SK-N-SH treated with all-trans-retinoic acid at 6 μM for 48 hours (cell line): ENCODE data around the gene CCL4.
"Not testable (repeated sequence)": the region's sequence is repeated elsewhere in the genome, so short reads cannot be mapped to it uniquely, and the experiment has no call there.

Experiments
- ATAC-seq: fragments of 200-7000 bp; cut with Tn5 transposase; 3 replicates; pipeline ENCODE4 v1.9.1; 2020; ENCODE audit warnings: mild to moderate bottlenecking, moderate library complexity
- ARNTL ChIP-seq: fragments of 450-650 bp; formaldehyde crosslinking; IDR thresholded peaks from 2 replicates; pipeline ENCODE4 v1.5.0; 2020; ENCODE audit warnings: low read depth, mild to moderate bottlenecking, moderate library complexity, borderline replicate concordance
- BACH2 ChIP-seq: fragments of 250-450 bp; sonication (Bioruptor Pico); IDR thresholded peaks from 2 replicates; pipeline ENCODE4 v1.9.0; 2021; ENCODE audit warnings: mild to moderate bottlenecking, borderline replicate concordance
- CSDC2 ChIP-seq: fragments of 250-450 bp; sonication (Bioruptor Pico); IDR thresholded peaks from 2 replicates; pipeline ENCODE4 v1.5.0; 2020; ENCODE audit warnings: mild to moderate bottlenecking, moderate library complexity
- ESRRG ChIP-seq: fragments of 250-450 bp; sonication (Bioruptor Pico); IDR thresholded peaks from 2 replicates; pipeline ENCODE4 v1.6.1; 2021; ENCODE audit warnings: mild to moderate bottlenecking
- GLIS3 ChIP-seq: fragments of 250-450 bp; sonication (Bioruptor Pico); IDR thresholded peaks from 2 replicates; pipeline ENCODE4 v1.5.0; 2020; ENCODE audit warnings: mild to moderate bottlenecking, moderate library complexity
- ISL1 ChIP-seq: fragments of 250-450 bp; sonication (Bioruptor Pico); IDR thresholded peaks from 2 replicates; pipeline ENCODE4 v2.1.2; 2022; ENCODE audit warnings: mild to moderate bottlenecking, moderate library complexity
- OSR1 ChIP-seq: fragments of 250-450 bp; sonication (Bioruptor Pico); IDR thresholded peaks from 2 replicates; pipeline ENCODE4 v1.8.0; 2022; ENCODE audit warnings: moderate library complexity, mild to moderate bottlenecking, inconsistent platforms
- RARB ChIP-seq: fragments of 250-450 bp; sonication (Bioruptor Pico); IDR thresholded peaks from 2 replicates; pipeline ENCODE4 v1.8.0; 2021; ENCODE audit warnings: mild to moderate bottlenecking, moderate library complexity
- SNAI2 ChIP-seq: fragments of 250-450 bp; sonication (Bioruptor Pico); IDR thresholded peaks from 2 replicates; pipeline ENCODE4 v1.5.0; 2020; ENCODE audit warnings: mild to moderate bottlenecking, moderate library complexity
- TCF4 ChIP-seq: fragments of 250-450 bp; sonication (Bioruptor Pico); IDR thresholded peaks from 2 replicates; pipeline ENCODE4 v1.8.0; 2021; ENCODE audit warnings: mild to moderate bottlenecking, moderate library complexity, borderline replicate concordance
- TOX ChIP-seq: fragments of 250-450 bp; sonication (Bioruptor Pico); IDR thresholded peaks from 2 replicates; pipeline ENCODE4 v1.8.0; 2021; ENCODE audit warnings: mild to moderate bottlenecking, moderate library complexity, borderline replicate concordance
- ZC3H10 ChIP-seq: fragments of 250-450 bp; sonication (Bioruptor Pico); IDR thresholded peaks from 2 replicates; pipeline ENCODE4 v1.5.1; 2021; ENCODE audit warnings: mild to moderate bottlenecking, moderate library complexity
- ZFP3 ChIP-seq: fragments of 250-450 bp; sonication (Bioruptor Pico); IDR thresholded peaks from 2 replicates; pipeline ENCODE4 v1.5.0; 2020; ENCODE audit warnings: mild to moderate bottlenecking, moderate library complexity
- ZFP30 ChIP-seq: fragments of 450-650 bp; formaldehyde crosslinking; IDR thresholded peaks from 2 replicates; pipeline ENCODE4 v1.5.0; 2022; ENCODE audit warnings: mild to moderate bottlenecking, moderate library complexity
- ZNF565 ChIP-seq: fragments of 450-650 bp; formaldehyde crosslinking; conservative IDR thresholded peaks from 2 replicates; pipeline ENCODE4 v1.5.0; 2020; ENCODE audit warnings: low read depth, mild to moderate bottlenecking, moderate library complexity
- ZNF70 ChIP-seq: fragments of 450-650 bp; formaldehyde crosslinking; IDR thresholded peaks from 2 replicates; pipeline ENCODE4 v1.5.0; 2020; ENCODE audit warnings: mild to moderate bottlenecking, moderate library complexity
- ZNF8 ChIP-seq: fragments of 450-650 bp; formaldehyde crosslinking; IDR thresholded peaks from 2 replicates; pipeline ENCODE4 v1.5.0; 2020; ENCODE audit warnings: mild to moderate bottlenecking, moderate library complexity
- TF ChIP-seq, protein P1 (sequence below): fragments of 250-450 bp; sonication (Bioruptor Pico); IDR thresholded peaks from 2 replicates; pipeline ENCODE4 v1.8.0; 2021; ENCODE audit warnings: low read depth, mild to moderate bottlenecking, moderate library complexity, borderline replicate concordance
- TF ChIP-seq, protein P2 (sequence below): fragments of 250-450 bp; sonication (Bioruptor Pico); IDR thresholded peaks from 2 replicates; pipeline ENCODE4 v1.5.0; 2020; ENCODE audit warnings: mild to moderate bottlenecking, moderate library complexity
- TF ChIP-seq, protein P3 (sequence below): fragments of 250-450 bp; sonication (Bioruptor Pico); IDR thresholded peaks from 2 replicates; pipeline ENCODE4 v1.5.1; 2020; ENCODE audit warnings: low read depth, mild to moderate bottlenecking, moderate library complexity
- TF ChIP-seq, protein P4 (sequence below): fragments of 250-450 bp; sonication (Bioruptor Pico); IDR thresholded peaks from 2 replicates; pipeline ENCODE4 v1.8.0; 2020; ENCODE audit warnings: mild to moderate bottlenecking, moderate library complexity, borderline replicate concordance

The CCL4 gene

DNA sequence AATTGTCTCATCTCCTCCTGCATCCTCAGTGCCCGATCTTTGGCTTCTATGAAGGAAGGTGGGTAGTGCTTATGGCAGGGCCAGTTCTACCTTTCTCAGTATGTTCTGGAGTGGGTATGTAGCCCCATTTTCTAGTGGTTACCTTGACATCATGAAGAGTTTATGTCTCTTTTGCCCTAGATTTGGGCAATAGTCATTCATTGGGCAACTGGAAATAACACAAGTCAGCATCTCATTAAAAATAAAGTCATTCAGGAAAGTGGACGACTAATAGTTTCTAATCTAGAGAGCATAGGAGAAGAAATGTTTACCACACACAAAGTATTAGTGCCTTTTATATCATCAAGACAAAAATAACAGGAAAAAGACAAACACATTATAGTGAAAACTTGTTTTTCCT, 19.9 kb upstream of the CCL4 start:
- not testable (repeated sequence) for ATAC-seq

DNA sequence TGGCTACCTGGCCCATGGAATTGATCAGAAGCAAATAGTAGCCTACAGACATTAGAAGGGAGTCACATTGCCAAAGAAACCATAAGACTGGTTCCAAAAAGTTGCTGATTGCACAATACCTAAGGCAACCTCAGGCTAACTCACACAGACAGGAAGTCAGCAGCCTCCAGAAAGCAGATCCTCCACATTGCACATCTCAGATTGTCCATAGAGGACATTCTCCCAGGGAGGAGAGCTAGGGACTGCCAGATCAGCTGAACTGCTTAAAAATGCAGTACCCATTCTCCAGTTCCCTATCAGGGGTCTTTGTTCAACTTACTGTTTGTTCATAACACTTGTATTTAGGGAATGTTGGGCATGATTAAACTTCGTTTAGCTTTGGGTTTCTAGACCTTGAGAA, 17.9 kb upstream of the CCL4 start:
- no peak for TF ChIP-seq ARNTL (CRISPR knock-in tag)
- TF ChIP-seq ZFP30 (CRISPR knock-in tag) = no peak
- TF ChIP-seq ZC3H10 (CRISPR knock-in tag) = no peak
- TF ChIP-seq OSR1 (CRISPR knock-in tag) = no peak
- no peak for TF ChIP-seq ZNF8
- TF ChIP-seq TOX (CRISPR knock-in tag) = no peak
- TF ChIP-seq, protein P1, sequence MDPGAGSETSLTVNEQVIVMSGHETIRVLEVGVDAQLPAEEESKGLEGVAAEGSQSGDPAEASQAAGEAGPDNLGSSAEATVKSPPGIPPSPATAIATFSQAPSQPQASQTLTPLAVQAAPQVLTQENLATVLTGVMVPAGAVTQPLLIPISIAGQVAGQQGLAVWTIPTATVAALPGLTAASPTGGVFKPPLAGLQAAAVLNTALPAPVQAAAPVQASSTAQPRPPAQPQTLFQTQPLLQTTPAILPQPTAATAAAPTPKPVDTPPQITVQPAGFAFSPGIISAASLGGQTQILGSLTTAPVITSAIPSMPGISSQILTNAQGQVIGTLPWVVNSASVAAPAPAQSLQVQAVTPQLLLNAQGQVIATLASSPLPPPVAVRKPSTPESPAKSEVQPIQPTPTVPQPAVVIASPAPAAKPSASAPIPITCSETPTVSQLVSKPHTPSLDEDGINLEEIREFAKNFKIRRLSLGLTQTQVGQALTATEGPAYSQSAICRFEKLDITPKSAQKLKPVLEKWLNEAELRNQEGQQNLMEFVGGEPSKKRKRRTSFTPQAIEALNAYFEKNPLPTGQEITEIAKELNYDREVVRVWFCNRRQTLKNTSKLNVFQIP (CRISPR knock-in tag) = no peak
- TF ChIP-seq RARB = no peak
- TF ChIP-seq, protein P2, sequence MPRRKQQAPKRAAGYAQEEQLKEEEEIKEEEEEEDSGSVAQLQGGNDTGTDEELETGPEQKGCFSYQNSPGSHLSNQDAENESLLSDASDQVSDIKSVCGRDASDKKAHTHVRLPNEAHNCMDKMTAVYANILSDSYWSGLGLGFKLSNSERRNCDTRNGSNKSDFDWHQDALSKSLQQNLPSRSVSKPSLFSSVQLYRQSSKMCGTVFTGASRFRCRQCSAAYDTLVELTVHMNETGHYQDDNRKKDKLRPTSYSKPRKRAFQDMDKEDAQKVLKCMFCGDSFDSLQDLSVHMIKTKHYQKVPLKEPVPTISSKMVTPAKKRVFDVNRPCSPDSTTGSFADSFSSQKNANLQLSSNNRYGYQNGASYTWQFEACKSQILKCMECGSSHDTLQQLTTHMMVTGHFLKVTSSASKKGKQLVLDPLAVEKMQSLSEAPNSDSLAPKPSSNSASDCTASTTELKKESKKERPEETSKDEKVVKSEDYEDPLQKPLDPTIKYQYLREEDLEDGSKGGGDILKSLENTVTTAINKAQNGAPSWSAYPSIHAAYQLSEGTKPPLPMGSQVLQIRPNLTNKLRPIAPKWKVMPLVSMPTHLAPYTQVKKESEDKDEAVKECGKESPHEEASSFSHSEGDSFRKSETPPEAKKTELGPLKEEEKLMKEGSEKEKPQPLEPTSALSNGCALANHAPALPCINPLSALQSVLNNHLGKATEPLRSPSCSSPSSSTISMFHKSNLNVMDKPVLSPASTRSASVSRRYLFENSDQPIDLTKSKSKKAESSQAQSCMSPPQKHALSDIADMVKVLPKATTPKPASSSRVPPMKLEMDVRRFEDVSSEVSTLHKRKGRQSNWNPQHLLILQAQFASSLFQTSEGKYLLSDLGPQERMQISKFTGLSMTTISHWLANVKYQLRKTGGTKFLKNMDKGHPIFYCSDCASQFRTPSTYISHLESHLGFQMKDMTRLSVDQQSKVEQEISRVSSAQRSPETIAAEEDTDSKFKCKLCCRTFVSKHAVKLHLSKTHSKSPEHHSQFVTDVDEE (CRISPR knock-in tag) = no peak
- no peak for TF ChIP-seq ZNF565 (CRISPR knock-in tag)
- no peak for TF ChIP-seq ZNF70
- no peak for TF ChIP-seq GLIS3
- no peak for TF ChIP-seq CSDC2 (CRISPR knock-in tag)
- TF ChIP-seq ISL1 = no peak
- TF ChIP-seq ZFP3 (CRISPR knock-in tag) = no peak
- no peak for TF ChIP-seq TCF4
- no peak for TF ChIP-seq BACH2 (CRISPR knock-in tag)
- TF ChIP-seq, protein P3, sequence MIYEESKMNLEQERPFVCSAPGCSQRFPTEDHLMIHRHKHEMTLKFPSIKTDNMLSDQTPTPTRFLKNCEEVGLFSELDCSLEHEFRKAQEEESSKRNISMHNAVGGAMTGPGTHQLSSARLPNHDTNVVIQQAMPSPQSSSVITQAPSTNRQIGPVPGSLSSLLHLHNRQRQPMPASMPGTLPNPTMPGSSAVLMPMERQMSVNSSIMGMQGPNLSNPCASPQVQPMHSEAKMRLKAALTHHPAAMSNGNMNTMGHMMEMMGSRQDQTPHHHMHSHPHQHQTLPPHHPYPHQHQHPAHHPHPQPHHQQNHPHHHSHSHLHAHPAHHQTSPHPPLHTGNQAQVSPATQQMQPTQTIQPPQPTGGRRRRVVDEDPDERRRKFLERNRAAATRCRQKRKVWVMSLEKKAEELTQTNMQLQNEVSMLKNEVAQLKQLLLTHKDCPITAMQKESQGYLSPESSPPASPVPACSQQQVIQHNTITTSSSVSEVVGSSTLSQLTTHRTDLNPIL = no peak
- TF ChIP-seq SNAI2 (CRISPR knock-in tag) = no peak
- TF ChIP-seq, protein P4, sequence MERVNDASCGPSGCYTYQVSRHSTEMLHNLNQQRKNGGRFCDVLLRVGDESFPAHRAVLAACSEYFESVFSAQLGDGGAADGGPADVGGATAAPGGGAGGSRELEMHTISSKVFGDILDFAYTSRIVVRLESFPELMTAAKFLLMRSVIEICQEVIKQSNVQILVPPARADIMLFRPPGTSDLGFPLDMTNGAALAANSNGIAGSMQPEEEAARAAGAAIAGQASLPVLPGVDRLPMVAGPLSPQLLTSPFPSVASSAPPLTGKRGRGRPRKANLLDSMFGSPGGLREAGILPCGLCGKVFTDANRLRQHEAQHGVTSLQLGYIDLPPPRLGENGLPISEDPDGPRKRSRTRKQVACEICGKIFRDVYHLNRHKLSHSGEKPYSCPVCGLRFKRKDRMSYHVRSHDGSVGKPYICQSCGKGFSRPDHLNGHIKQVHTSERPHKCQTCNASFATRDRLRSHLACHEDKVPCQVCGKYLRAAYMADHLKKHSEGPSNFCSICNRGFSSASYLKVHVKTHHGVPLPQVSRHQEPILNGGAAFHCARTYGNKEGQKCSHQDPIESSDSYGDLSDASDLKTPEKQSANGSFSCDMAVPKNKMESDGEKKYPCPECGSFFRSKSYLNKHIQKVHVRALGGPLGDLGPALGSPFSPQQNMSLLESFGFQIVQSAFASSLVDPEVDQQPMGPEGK (CRISPR knock-in tag) = no peak
- TF ChIP-seq, all 23 proteins: peak for 0
- no peak for ATAC-seq

DNA sequence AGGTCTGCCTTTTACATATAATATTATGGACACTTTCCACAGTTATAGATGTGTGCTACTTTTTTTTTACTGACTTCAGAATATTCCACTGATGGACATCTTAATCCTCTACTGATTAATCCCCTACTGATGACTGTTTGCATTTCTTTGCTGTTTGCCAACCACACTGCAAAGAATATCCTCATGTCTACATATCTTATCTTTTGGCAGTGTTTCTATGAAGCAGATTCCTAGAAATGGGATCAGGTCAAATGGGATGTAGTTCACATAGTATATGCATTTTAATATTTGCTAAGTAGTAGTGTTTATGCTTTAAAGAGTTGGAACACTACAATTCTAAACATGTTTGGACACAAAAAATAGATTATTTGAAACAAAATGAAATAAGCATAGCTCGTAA, 16.8 kb upstream of the CCL4 start:
- no peak for ATAC-seq
- no peak for TF ChIP-seq SNAI2 (CRISPR knock-in tag)
- TF ChIP-seq, protein P1 (CRISPR knock-in tag) = no peak
- no peak for TF ChIP-seq ZFP3 (CRISPR knock-in tag)
- TF ChIP-seq ISL1 = no peak
- no peak for TF ChIP-seq TCF4
- TF ChIP-seq ZNF8 = no peak
- TF ChIP-seq ZC3H10 (CRISPR knock-in tag) = no peak
- TF ChIP-seq ESRRG (CRISPR knock-in tag) = no peak

DNA sequence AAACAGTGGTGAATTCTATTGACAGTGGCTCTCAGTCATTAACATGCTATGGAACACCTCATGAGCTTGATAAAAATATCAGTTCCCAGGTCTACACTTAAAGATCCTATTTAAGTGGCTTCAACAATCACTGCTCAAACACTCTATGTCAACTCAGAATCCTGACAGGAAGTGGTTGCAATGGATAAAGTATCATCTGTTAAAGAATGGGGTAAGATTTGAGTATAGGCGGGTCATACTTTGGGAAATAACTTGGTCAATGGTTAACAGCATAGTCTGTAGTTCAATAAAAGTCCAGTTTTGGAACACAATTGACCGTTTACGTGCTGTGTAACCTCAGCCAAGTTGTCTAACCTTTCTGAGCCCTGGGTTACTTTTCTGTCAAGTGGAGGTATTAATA, 16.2 kb upstream of the CCL4 start:
- ATAC-seq = not testable (repeated sequence)

DNA sequence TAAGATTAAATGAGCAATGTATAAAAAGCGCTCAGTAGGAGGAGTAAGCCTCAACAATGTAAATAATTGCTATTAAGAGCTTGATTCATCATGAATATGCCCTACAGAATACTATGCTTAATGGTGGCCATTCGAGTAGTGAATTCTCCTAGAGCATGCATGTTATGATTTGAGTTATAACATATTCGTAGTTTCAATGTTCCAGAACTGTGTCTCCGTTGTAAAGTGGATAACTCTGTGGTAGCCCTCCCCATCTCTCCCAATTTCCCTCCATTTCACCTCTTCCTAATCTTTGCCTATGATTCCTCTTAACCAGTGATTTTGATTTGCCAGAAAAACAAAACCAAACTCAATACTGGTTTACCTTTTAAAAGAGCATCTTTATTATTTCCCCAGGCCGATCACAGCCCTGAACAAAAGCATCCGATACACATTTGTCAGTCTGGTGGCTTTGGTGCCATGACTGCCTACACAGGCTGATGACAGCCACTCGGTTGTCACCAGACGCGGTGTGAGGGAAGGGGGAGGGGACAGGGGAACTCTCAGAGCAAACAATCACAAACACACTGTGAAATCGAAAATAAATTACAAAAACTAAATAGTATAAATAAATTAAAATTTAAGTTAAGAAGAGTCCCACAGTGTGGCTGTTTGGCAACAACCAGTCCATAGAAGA, 15.6 kb upstream of the CCL4 start:
- ATAC-seq = not testable (repeated sequence)
